Astrocyte (in vitro differentiated cells and primary cell): Measurements from ENCODE around the gene QRFP. TPM values are rescaled to one million over a fixed set of nuclear protein-coding genes. Genes with fewer than 3 reads are reported as not detected.
A peak's percentile ranks its signal among the peaks of the same experiment; 100 is the strongest.

Source experiments
- DNase-seq: peaks from one replicate; pipeline ENCODE4 v3.0.0-alpha.2; 2010; ENCODE audit warnings: low read depth
- FAIRE-seq: peaks from 2 replicates; lab custom pipeline; 2011; peaks lifted over from hg19 to GRCh38; lab: Jason Lieb, UNC
- H2AFZ ChIP-seq: 2 replicates; pipeline ENCODE4 v1.6.0; 2012; ENCODE audit warnings: low read depth, low read length, inconsistent platforms
- H3K27ac ChIP-seq: 2 replicates; pipeline ENCODE4 v1.5.1; 2011; ENCODE audit warnings: low read depth, low read length, inconsistent platforms
- H3K27me3 ChIP-seq: 2 replicates; pipeline ENCODE4 v1.6.0; 2011; ENCODE audit warnings: low read length, inconsistent platforms; ENCODE audit not compliant: insufficient read depth
- H3K36me3 ChIP-seq: 2 replicates; pipeline ENCODE4 v1.5.1; 2011; ENCODE audit warnings: low read length, inconsistent platforms; ENCODE audit not compliant: insufficient read depth
- H3K4me1 ChIP-seq: 2 replicates; pipeline ENCODE4 v1.5.1; 2011; ENCODE audit warnings: low read length, inconsistent platforms; ENCODE audit not compliant: insufficient read depth
- H3K4me2 ChIP-seq: 2 replicates; pipeline ENCODE4 v1.6.0; 2012; ENCODE audit warnings: low read length, inconsistent platforms
- H3K4me3 ChIP-seq: 2 replicates; pipeline ENCODE4 v1.5.1; 2011; ENCODE audit warnings: low read depth, mild to moderate bottlenecking, low read length, inconsistent platforms; ENCODE audit not compliant: insufficient read depth
- H3K79me2 ChIP-seq: 2 replicates; pipeline ENCODE4 v1.6.0; 2012; ENCODE audit warnings: mild to moderate bottlenecking, low read length, inconsistent platforms; ENCODE audit not compliant: insufficient read depth
- H3K9ac ChIP-seq: 2 replicates; pipeline ENCODE4 v1.6.0; 2012; ENCODE audit warnings: mild to moderate bottlenecking, low read length, inconsistent platforms
- H3K9me3 ChIP-seq: 2 replicates; pipeline ENCODE4 v1.5.1; 2012; ENCODE audit warnings: low read depth, mild to moderate bottlenecking, low read length, inconsistent platforms; ENCODE audit not compliant: insufficient read depth
- H4K20me1 ChIP-seq: 2 replicates; pipeline ENCODE4 v1.6.0; 2012; ENCODE audit warnings: low read length, inconsistent platforms; ENCODE audit not compliant: insufficient read depth
- H3K27ac Mint-ChIP-seq: one replicate; pipeline ENCODE4 v1.8.0; 2021; ENCODE audit warnings: mild to moderate bottlenecking, mixed read lengths; ENCODE audit not compliant: unreplicated experiment
- H3K27me3 Mint-ChIP-seq: one replicate; pipeline ENCODE4 v1.8.0; 2021; ENCODE audit warnings: low read depth, mixed read lengths; ENCODE audit not compliant: unreplicated experiment
- H3K36me3 Mint-ChIP-seq: one replicate; pipeline ENCODE4 v1.8.0; 2021; ENCODE audit warnings: low read depth, mixed read lengths; ENCODE audit not compliant: unreplicated experiment
- H3K4me1 Mint-ChIP-seq: one replicate; pipeline ENCODE4 v1.8.0; 2021; ENCODE audit warnings: low read depth, mixed read lengths; ENCODE audit not compliant: unreplicated experiment
- H3K4me3 Mint-ChIP-seq: one replicate; pipeline ENCODE4 v1.8.0; 2021; ENCODE audit warnings: mild to moderate bottlenecking, moderate library complexity, mixed read lengths; ENCODE audit not compliant: unreplicated experiment
- H3K9me3 Mint-ChIP-seq: one replicate; pipeline ENCODE4 v1.8.0; 2021; ENCODE audit warnings: mild to moderate bottlenecking, mixed read lengths; ENCODE audit not compliant: unreplicated experiment
- CTCF ChIP-seq: IDR thresholded peaks from 2 replicates; pipeline ENCODE4 v1.5.1; 2011; ENCODE audit warnings: low read depth, mild to moderate bottlenecking, inconsistent platforms, low read length, moderate library complexity; ENCODE audit not compliant: insufficient read depth
- EZH2 ChIP-seq: IDR thresholded peaks from 2 replicates; pipeline ENCODE4 v1.6.1; 2012; ENCODE audit warnings: mild to moderate bottlenecking, low read length, inconsistent platforms; ENCODE audit not compliant: insufficient read depth
- total RNA-seq: library from RNA; stranded (reverse); gene quantifications from 2 replicates; pipeline ENCODE4 v1.2.1, GENCODE V29; 2021

Gene QRFP
- total RNA-seq, 1 donor from 2014 or later: not detected

- H3K27ac Mint-ChIP-seq: no peak overlapping the region
- H3K4me3 Mint-ChIP-seq: peak overlapping the region; percentile 45
- no peaks in the 10 kb centered on the region for H3K36me3 Mint-ChIP-seq
- no peaks in the 10 kb centered on the region for H3K9me3 Mint-ChIP-seq
- Histone ChIP-seq H2AFZ (no peak overlapping the region), H4K20me1 (no peaks in the 10 kb centered on the region), H3K27me3 (no peaks in the 10 kb centered on the region), H3K27ac (no peak overlapping the region), H3K4me2 (no peak overlapping the region), H3K4me1 (peaks cover 44% of the 10 kb centered on the region), H3K36me3 (no peaks in the 10 kb centered on the region), H3K9me3 (no peaks in the 10 kb centered on the region), H3K9ac (no peak overlapping the region), H3K79me2 (no peaks in the 10 kb centered on the region), H3K4me3 (no peak overlapping the region)
- TF ChIP-seq CTCF (no peak), EZH2 (no peak)
- peaks cover 7% of the 10 kb centered on the region for H3K4me1 Mint-ChIP-seq
- FAIRE-seq: no peak
- peaks cover 36% of the 10 kb centered on the region for H3K27me3 Mint-ChIP-seq
- DNase-seq: no peak
Measured at GRCh38 chr9:130930132-130930803, 33.7 kb upstream of the QRFP start.

DNA sequence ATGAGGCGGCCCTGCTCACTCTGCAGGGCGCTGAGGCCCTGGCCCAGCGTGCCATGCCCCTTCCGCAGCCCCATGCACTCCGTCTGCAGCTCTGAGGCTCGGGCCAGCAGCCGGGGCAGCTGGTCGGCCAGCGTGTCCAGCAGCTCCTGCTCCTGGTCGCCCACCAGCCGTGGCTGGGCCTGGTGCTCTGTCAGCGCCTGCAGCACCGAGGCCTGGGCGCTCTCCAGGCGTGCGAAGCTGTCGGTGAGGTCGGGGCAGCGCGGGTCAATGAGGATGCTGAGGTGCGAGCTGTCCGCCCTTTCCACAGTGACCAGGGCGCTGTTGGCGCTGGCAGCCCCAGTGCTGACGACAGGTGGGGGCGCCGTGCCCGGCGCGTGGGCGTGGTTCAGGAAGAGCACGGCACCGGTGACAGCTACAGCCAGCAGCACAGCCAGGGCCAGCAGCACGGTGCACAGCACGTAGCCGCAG, 33.0 kb upstream of the QRFP start:
- Histone ChIP-seq H3K4me3 (no peak overlapping the region), H3K27ac (no peak overlapping the region), H3K36me3 (no peaks in the 10 kb centered on the region), H4K20me1 (no peaks in the 10 kb centered on the region), H3K4me1 (peaks cover 44% of the 10 kb centered on the region), H3K9ac (no peak overlapping the region), H3K27me3 (no peaks in the 10 kb centered on the region), H3K79me2 (no peaks in the 10 kb centered on the region), H3K4me2 (no peak overlapping the region), H3K9me3 (no peaks in the 10 kb centered on the region), H2AFZ (no peak overlapping the region)
- FAIRE-seq (no peak), DNase-seq (no peak)
- Mint-ChIP-seq H3K4me1 (peaks cover 7% of the 10 kb centered on the region), H3K9me3 (no peaks in the 10 kb centered on the region), H3K4me3 (no peak overlapping the region), H3K27me3 (peaks cover 30% of the 10 kb centered on the region), H3K36me3 (no peaks in the 10 kb centered on the region), H3K27ac (no peak overlapping the region)
- no peak for TF ChIP-seq EZH2
- no peak for TF ChIP-seq CTCF
